Skeletal muscle tissue (tissue), 4 donors: ENCODE data around the gene SGK2. TPM values are rescaled to one million over a fixed set of nuclear protein-coding genes. Genes with fewer than 3 reads are reported as not detected.

Experiments used
- H3K27ac ChIP-seq: one replicate; pipeline ENCODE4 v1.7.0; 2013; ENCODE audit warnings: mild to moderate bottlenecking, low read depth, low read length, inconsistent platforms
- H3K27me3 ChIP-seq, 3 donors: one replicate each; pipeline ENCODE4 v1.7.0; 2013; ENCODE audit warnings: low read length in 3 of 3; ENCODE audit not compliant: control insufficient read depth in 3 of 3, insufficient read depth in 3 of 3
- H3K36me3 ChIP-seq, 3 donors: one replicate each; pipeline ENCODE4 v1.7.0; 2013; ENCODE audit warnings: low read length in 3 of 3; ENCODE audit not compliant: control insufficient read depth in 3 of 3, insufficient read depth in 3 of 3
- H3K4me1 ChIP-seq, 3 donors: one replicate each; pipeline ENCODE4 v1.7.0; 2013; ENCODE audit warnings: low read length in 3 of 3, mild to moderate bottlenecking in 3 of 3; ENCODE audit not compliant: control insufficient read depth in 3 of 3, insufficient read depth in 3 of 3
- H3K4me3 ChIP-seq, 3 donors: one replicate each; pipeline ENCODE4 v1.7.0; 2013; ENCODE audit warnings: low read length in 3 of 3
- H3K9ac ChIP-seq, 3 donors: one replicate each; pipeline ENCODE4 v1.7.0; 2013; ENCODE audit warnings: low read length in 3 of 3, mild to moderate bottlenecking in 3 of 3, moderate library complexity in 2 of 3, low read depth in 1 of 3
- H3K9me3 ChIP-seq, 3 donors: one replicate each; pipeline ENCODE4 v1.7.0; 2013; ENCODE audit warnings: low read length in 3 of 3; ENCODE audit not compliant: control insufficient read depth in 3 of 3
- total RNA-seq: library from RNA; depleted of rRNA; stranded (reverse); fragments of >200 nt; gene quantifications from one replicate; pipeline ENCODE4 v1.2.3, GENCODE V29; 2014
- donor health status: Osteomylitis.

Gene SGK2
- total RNA-seq, 1 donor from 2014 or later, result 1.0 TPM

GRCh38 chr20:43570496-43570895, 11.7 kb downstream of the SGK2 start:
- H3K27me3 ChIP-seq, result no peaks in the 10 kb centered on the region
- no peak overlapping the region for H3K4me3 ChIP-seq
- H3K9ac ChIP-seq, result no peak overlapping the region
- no peak overlapping the region for H3K27ac ChIP-seq
- H3K9me3 ChIP-seq, result no peaks in the 10 kb centered on the region
- H3K36me3 ChIP-seq, result no peaks in the 10 kb centered on the region
- no peaks in the 10 kb centered on the region for H3K4me1 ChIP-seq

GRCh38 chr20:43571310-43571709, 12.5 kb downstream of the SGK2 start:
- H3K27me3 ChIP-seq, result no peaks in the 10 kb centered on the region
- no peak overlapping the region for H3K9ac ChIP-seq
- H3K9me3 ChIP-seq, result no peaks in the 10 kb centered on the region
- H3K27ac ChIP-seq, result no peak overlapping the region
- H3K4me1 ChIP-seq, result no peaks in the 10 kb centered on the region
- no peak overlapping the region for H3K4me3 ChIP-seq
- H3K36me3 ChIP-seq, result no peaks in the 10 kb centered on the region

- no peak overlapping the region for H3K4me3 ChIP-seq
- H3K27ac ChIP-seq, result no peak overlapping the region
- H3K4me1 ChIP-seq, result no peaks in the 10 kb centered on the region
- H3K36me3 ChIP-seq, result no peaks in the 10 kb centered on the region
- no peaks in the 10 kb centered on the region for H3K9me3 ChIP-seq
- H3K27me3 ChIP-seq, result no peaks in the 10 kb centered on the region
- H3K9ac ChIP-seq, result no peak overlapping the region
Observed at GRCh38 chr20:43571771-43572170, 12.9 kb downstream of the SGK2 start.

GRCh38 chr20:43572891-43573290, 14.1 kb downstream of the SGK2 start:
- H3K27ac ChIP-seq, result no peak overlapping the region
- no peaks in the 10 kb centered on the region for H3K4me1 ChIP-seq
- no peaks in the 10 kb centered on the region for H3K27me3 ChIP-seq
- no peaks in the 10 kb centered on the region for H3K9me3 ChIP-seq
- H3K4me3 ChIP-seq, result no peak overlapping the region
- no peaks in the 10 kb centered on the region for H3K36me3 ChIP-seq
- no peak overlapping the region for H3K9ac ChIP-seq

- no peak overlapping the region for H3K9ac ChIP-seq
- no peaks in the 10 kb centered on the region for H3K9me3 ChIP-seq
- H3K4me1 ChIP-seq, result no peaks in the 10 kb centered on the region
- H3K27me3 ChIP-seq, result no peaks in the 10 kb centered on the region
- H3K36me3 ChIP-seq, result no peaks in the 10 kb centered on the region
- no peak overlapping the region for H3K27ac ChIP-seq
- H3K4me3 ChIP-seq, result no peak overlapping the region
Observed at GRCh38 chr20:43576108-43576507, 17.3 kb downstream of the SGK2 start.

GRCh38 chr20:43579861-43580793, 21.3 kb downstream of the SGK2 start:
- Histone ChIP-seq H3K9me3 (no peaks in the 10 kb centered on the region), H3K27me3 (peaks cover 0 to 2% (median 0%) of the 10 kb centered on the region in 3 donors), H3K4me1 (no peaks in the 10 kb centered on the region), H3K27ac (no peak overlapping the region), H3K4me3 (no peak overlapping the region), H3K9ac (no peak overlapping the region), H3K36me3 (no peaks in the 10 kb centered on the region)

GRCh38 chr20:43583133-43583864, 24.5 kb downstream of the SGK2 start:
- no peaks in the 10 kb centered on the region for H3K36me3 ChIP-seq

GRCh38 chr20:43583982-43584432, 25.2 kb downstream of the SGK2 start:
- H3K9ac ChIP-seq, result no peak overlapping the region
- H3K4me1 ChIP-seq, result no peaks in the 10 kb centered on the region
- H3K27ac ChIP-seq, result no peak overlapping the region
- H3K4me3 ChIP-seq, result no peak overlapping the region
- H3K36me3 ChIP-seq, result no peaks in the 10 kb centered on the region
- peaks cover 0 to 2% (median 0%) of the 10 kb centered on the region in 3 donors for H3K27me3 ChIP-seq
- H3K9me3 ChIP-seq, result no peaks in the 10 kb centered on the region

More at GRCh38 chr20:43583133-43583864, 24.5 kb downstream of the SGK2 start:
- Histone ChIP-seq H3K4me1 (no peaks in the 10 kb centered on the region), H3K9ac (no peak overlapping the region), H3K9me3 (no peaks in the 10 kb centered on the region), H3K27ac (no peak overlapping the region), H3K4me3 (no peak overlapping the region), H3K27me3 (peaks cover 0 to 2% (median 0%) of the 10 kb centered on the region in 3 donors)

GRCh38 chr20:43584448-43585136, 25.8 kb downstream of the SGK2 start:
- Histone ChIP-seq H3K9ac (no peak overlapping the region), H3K27ac (no peak overlapping the region), H3K4me3 (no peak overlapping the region), H3K36me3 (no peaks in the 10 kb centered on the region), H3K4me1 (peaks cover 0 to under 1% (median 0%) of the 10 kb centered on the region in 3 donors), H3K9me3 (no peaks in the 10 kb centered on the region), H3K27me3 (peaks cover 0 to 2% (median 0%) of the 10 kb centered on the region in 3 donors)
